Right lobe of liver (tissue), 4 donors: ENCODE measurements around the gene AQP1.

Source experiments
- CTCF ChIP-seq, 4 donors: fragments of 200-600 bp in 3 of 4; fragments of 450-650 bp in 1 of 4; IDR thresholded peaks; one replicate each; pipeline versions ENCODE4 v1.5.1 to v1.8.0; 2016 to 2022; ENCODE audit warnings: antibody characterized with exemption in 4 of 4, mild to moderate bottlenecking in 2 of 4
- POLR2A ChIP-seq: fragments of 450-650 bp; IDR thresholded peaks from one replicate; pipeline ENCODE4 v1.6.1; 2017; ENCODE audit warnings: antibody characterized with exemption, mild to moderate bottlenecking
- donor health status: DM: no; HTN: no; CAD: no.
- donor health status: DM: no; HTN: no; CAD: no.
- donor health status: DM: no; HTN: yes; CAD: no.

GRCh38 chr7:30874656-30875302, 36.9 kb upstream of the AQP1 start:
- TF ChIP-seq CTCF (IDR thresholded peaks at IDR 0.05) = no peak
- no peak for TF ChIP-seq POLR2A
